Esophagus muscularis mucosa (tissue), 3 donors: ENCODE results near the gene MTMR2.

Experiments
- CTCF ChIP-seq, 3 experiments: fragments of 200-600 bp in 2 of 3; fragments of 450-650 bp in 1 of 3; sonication (generic) in 2 of 3; IDR thresholded peaks; one replicate each; pipeline ENCODE4 v1.5.1; 2017 to 2019; ENCODE audit warnings: antibody characterized with exemption in 3 of 3, mild to moderate bottlenecking in 2 of 3, moderate library complexity in 1 of 3
- POLR2AphosphoS5 ChIP-seq, 2 donors: sonication (generic); formaldehyde crosslinking; IDR thresholded peaks; one replicate each; pipeline ENCODE4 v1.6.1; 2017; ENCODE audit warnings: antibody characterized with exemption in 2 of 2

GRCh38 chr11:95799546-95799945 is 124.4 kb downstream of the MTMR2 start:
- TF ChIP-seq CTCF (IDR thresholded peaks at IDR 0.05) (no peak), POLR2AphosphoS5 (IDR thresholded peaks at IDR 0.05) (no peak)
